Measurements from ENCODE around the gene KIF27.
"Not testable (repeated sequence)": the region's sequence is repeated elsewhere in the genome, so short reads cannot be mapped to it uniquely, and the experiment has no call there.

Gene KIF27

GRCh38 chr9:83881687-83882408 is 39.4 kb downstream of the KIF27 start:
- not testable (repeated sequence) for H3K4me2 ChIP-seq (ENCODE audit: low read length); H4K8ac ChIP-seq (ENCODE audit: low read depth, low read length); H3K4me3 ChIP-seq (ENCODE audit: low read depth, low read length); H3K36me3 ChIP-seq (ENCODE audit: control insufficient read depth in 1 of 2, insufficient read depth in 2 of 2, low read length in 2 of 2); H2AK5ac ChIP-seq (ENCODE audit: low read length); H3K79me1 ChIP-seq (ENCODE audit: low read length); H3K9me3 ChIP-seq (ENCODE audit: insufficient read depth, low read depth, low read length); H3K18ac ChIP-seq (ENCODE audit: low read length); H2BK120ac ChIP-seq (ENCODE audit: insufficient read depth, low read length, poor library complexity); H2BK5ac ChIP-seq (ENCODE audit: low read depth, low read length, poor library complexity); H3K79me2 ChIP-seq (ENCODE audit: control insufficient read depth, insufficient read depth, low read length, poor library complexity); H2BK12ac ChIP-seq (ENCODE audit: low read length); H3K27ac ChIP-seq (ENCODE audit: low read depth, low read length); H4K91ac ChIP-seq (ENCODE audit: low read depth, low read length); H3K14ac ChIP-seq (ENCODE audit: low read length); H3K27me3 ChIP-seq (ENCODE audit: insufficient read depth, low read length); H2AFZ ChIP-seq (ENCODE audit: insufficient read depth, low read length, poor library complexity); H3K23ac ChIP-seq (ENCODE audit: low read length); H3K4me1 ChIP-seq (ENCODE audit: control insufficient read depth in 1 of 2, insufficient read depth in 2 of 2, low read length in 2 of 2); H4K12ac ChIP-seq (ENCODE audit: low read depth, low read length); H3K4ac ChIP-seq (ENCODE audit: low read depth, low read length); H3K9ac ChIP-seq (ENCODE audit: low read length)
- no CpG with 5 or more reads among the region's 6 CpGs for WGBS (ENCODE audit: extremely low coverage, insufficient coverage, insufficient read length)
- DNase-seq = peak in 1 of 2 donors; percentile 7

- not testable (repeated sequence) for H3K79me1 ChIP-seq (ENCODE audit: low read length); H3K79me2 ChIP-seq (ENCODE audit: control insufficient read depth, insufficient read depth, low read length, poor library complexity); H3K4me3 ChIP-seq (ENCODE audit: low read depth, low read length); H3K14ac ChIP-seq (ENCODE audit: low read length); H4K12ac ChIP-seq (ENCODE audit: low read depth, low read length); H3K9me3 ChIP-seq (ENCODE audit: insufficient read depth, low read depth, low read length); H3K27me3 ChIP-seq (ENCODE audit: insufficient read depth, low read length); H3K36me3 ChIP-seq (ENCODE audit: control insufficient read depth in 1 of 2, insufficient read depth in 2 of 2, low read length in 2 of 2); H3K4ac ChIP-seq (ENCODE audit: low read depth, low read length); H2BK12ac ChIP-seq (ENCODE audit: low read length); H3K27ac ChIP-seq (ENCODE audit: low read depth, low read length); H4K91ac ChIP-seq (ENCODE audit: low read depth, low read length); H3K4me1 ChIP-seq (ENCODE audit: control insufficient read depth in 1 of 2, insufficient read depth in 2 of 2, low read length in 2 of 2); H3K4me2 ChIP-seq (ENCODE audit: low read length); H3K23ac ChIP-seq (ENCODE audit: low read length); H3K9ac ChIP-seq (ENCODE audit: low read length); H2BK120ac ChIP-seq (ENCODE audit: insufficient read depth, low read length, poor library complexity); DNase-seq; H2BK5ac ChIP-seq (ENCODE audit: low read depth, low read length, poor library complexity); H2AFZ ChIP-seq (ENCODE audit: insufficient read depth, low read length, poor library complexity); H2AK5ac ChIP-seq (ENCODE audit: low read length); H4K8ac ChIP-seq (ENCODE audit: low read depth, low read length); H3K18ac ChIP-seq (ENCODE audit: low read length)
- no CpG with 5 or more reads among the region's 3 CpGs for WGBS (ENCODE audit: extremely low coverage, insufficient coverage, insufficient read length)
Measured at GRCh38 chr9:83875559-83875958, 45.7 kb downstream of the KIF27 start.

DNA sequence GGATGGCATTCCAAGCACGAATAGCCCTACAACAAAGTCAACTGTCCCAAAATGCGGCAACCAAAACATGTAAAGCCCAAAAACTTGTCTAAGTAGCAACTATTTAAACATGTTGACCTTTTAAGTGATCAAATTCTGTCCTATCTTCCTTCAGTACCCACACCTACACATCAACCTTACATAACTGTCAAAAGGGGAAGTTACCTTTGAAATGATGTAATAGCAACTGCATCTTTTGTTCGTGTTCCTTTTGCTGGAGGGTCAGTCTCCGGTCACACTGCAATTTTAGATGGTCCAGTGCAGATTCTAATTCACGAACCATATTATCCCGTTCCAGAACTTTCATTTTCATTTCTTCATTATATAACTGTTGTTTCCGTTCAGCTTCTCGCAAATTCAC is 71.3 kb downstream of the KIF27 start:
- not testable (repeated sequence) for H3K27ac ChIP-seq (ENCODE audit: low read depth, low read length); H2AFZ ChIP-seq (ENCODE audit: insufficient read depth, low read length, poor library complexity); H4K12ac ChIP-seq (ENCODE audit: low read depth, low read length); H3K4ac ChIP-seq (ENCODE audit: low read depth, low read length); DNase-seq; H2BK5ac ChIP-seq (ENCODE audit: low read depth, low read length, poor library complexity); H3K79me2 ChIP-seq (ENCODE audit: control insufficient read depth, insufficient read depth, low read length, poor library complexity); H2BK12ac ChIP-seq (ENCODE audit: low read length); H3K4me3 ChIP-seq (ENCODE audit: low read depth, low read length); H3K79me1 ChIP-seq (ENCODE audit: low read length); H3K36me3 ChIP-seq (ENCODE audit: control insufficient read depth in 1 of 2, insufficient read depth in 2 of 2, low read length in 2 of 2); H2BK120ac ChIP-seq (ENCODE audit: insufficient read depth, low read length, poor library complexity); H3K4me1 ChIP-seq (ENCODE audit: control insufficient read depth in 1 of 2, insufficient read depth in 2 of 2, low read length in 2 of 2); H3K9ac ChIP-seq (ENCODE audit: low read length); H3K14ac ChIP-seq (ENCODE audit: low read length); H3K9me3 ChIP-seq (ENCODE audit: insufficient read depth, low read depth, low read length); H3K18ac ChIP-seq (ENCODE audit: low read length); H3K23ac ChIP-seq (ENCODE audit: low read length); H3K4me2 ChIP-seq (ENCODE audit: low read length); H4K8ac ChIP-seq (ENCODE audit: low read depth, low read length); H3K27me3 ChIP-seq (ENCODE audit: insufficient read depth, low read length); H4K91ac ChIP-seq (ENCODE audit: low read depth, low read length); H2AK5ac ChIP-seq (ENCODE audit: low read length)
- no CpG with 5 or more reads among the region's 8 CpGs for WGBS (ENCODE audit: extremely low coverage, insufficient coverage, insufficient read length)

DNA sequence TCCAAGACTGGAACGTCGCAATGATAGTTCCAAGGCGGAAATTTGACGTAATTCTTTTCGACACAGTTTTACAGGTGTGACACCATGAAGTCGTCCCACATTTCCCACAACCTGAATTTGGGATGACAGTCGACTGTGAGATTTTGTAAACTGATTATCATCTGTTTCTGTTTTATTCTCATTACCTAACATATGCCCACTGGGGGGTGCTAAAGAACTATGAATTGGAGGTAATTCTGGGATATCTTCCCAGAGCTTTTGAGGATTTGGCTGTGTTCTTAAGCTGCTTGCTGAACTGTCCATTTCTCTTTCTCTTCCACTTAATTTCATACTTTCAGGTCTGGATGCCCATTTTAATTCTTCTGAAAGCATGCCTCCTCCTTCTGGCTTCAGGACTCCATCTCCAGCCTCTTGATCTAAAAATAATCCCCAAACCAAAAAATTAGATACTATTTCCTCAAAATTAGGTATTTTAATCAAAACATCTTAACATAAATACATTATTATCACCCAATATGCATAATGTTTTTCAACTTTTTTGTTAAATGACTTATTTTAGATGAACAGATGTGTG is 84.1 kb downstream of the KIF27 start:
- DNase-seq; H3K27me3 ChIP-seq (ENCODE audit: insufficient read depth, low read length); H2BK5ac ChIP-seq (ENCODE audit: low read depth, low read length, poor library complexity); H3K36me3 ChIP-seq (ENCODE audit: control insufficient read depth in 1 of 2, insufficient read depth in 2 of 2, low read length in 2 of 2); H3K4me2 ChIP-seq (ENCODE audit: low read length); H2AFZ ChIP-seq (ENCODE audit: insufficient read depth, low read length, poor library complexity); H4K91ac ChIP-seq (ENCODE audit: low read depth, low read length); H4K12ac ChIP-seq (ENCODE audit: low read depth, low read length); H2BK120ac ChIP-seq (ENCODE audit: insufficient read depth, low read length, poor library complexity); H3K9ac ChIP-seq (ENCODE audit: low read length); H3K27ac ChIP-seq (ENCODE audit: low read depth, low read length); H3K9me3 ChIP-seq (ENCODE audit: insufficient read depth, low read depth, low read length); H3K14ac ChIP-seq (ENCODE audit: low read length); H3K4me1 ChIP-seq (ENCODE audit: control insufficient read depth in 1 of 2, insufficient read depth in 2 of 2, low read length in 2 of 2); H3K79me2 ChIP-seq (ENCODE audit: control insufficient read depth, insufficient read depth, low read length, poor library complexity); H3K4ac ChIP-seq (ENCODE audit: low read depth, low read length); H3K4me3 ChIP-seq (ENCODE audit: low read depth, low read length); H2BK12ac ChIP-seq (ENCODE audit: low read length); H2AK5ac ChIP-seq (ENCODE audit: low read length); H3K79me1 ChIP-seq (ENCODE audit: low read length); H3K23ac ChIP-seq (ENCODE audit: low read length); H3K18ac ChIP-seq (ENCODE audit: low read length); H4K8ac ChIP-seq (ENCODE audit: low read depth, low read length): not testable (repeated sequence)
- no CpG with 5 or more reads among the region's 7 CpGs for WGBS (ENCODE audit: extremely low coverage, insufficient coverage, insufficient read length)

Data from trophoblast cell (in vitro differentiated cells and primary cell).